Measurements from ENCODE around the gene MEPCE. TPM values are rescaled to one million over a fixed set of nuclear protein-coding genes. Genes with fewer than 3 reads are reported as not detected.
"Not testable (repeated sequence)": the region's sequence is repeated elsewhere in the genome, so short reads cannot be mapped to it uniquely, and the experiment has no call there.

The MEPCE gene
- total RNA-seq, 1 donor from 2014 or later = 22.3 TPM

- no peak for ATAC-seq
Measured at GRCh38 chr7:100434297-100435144, 4.9 kb downstream of the MEPCE start.

GRCh38 chr7:100435401-100436304 lies 6.0 kb downstream of the MEPCE start:
- peak; percentile 62 for ATAC-seq

- no peak for ATAC-seq
Measured at GRCh38 chr7:100437150-100438100, 7.8 kb downstream of the MEPCE start.

- no peak for ATAC-seq
Measured at GRCh38 chr7:100438172-100438571, 8.5 kb downstream of the MEPCE start.

GRCh38 chr7:100438731-100439130 lies 9.1 kb downstream of the MEPCE start:
- not testable (repeated sequence) for ATAC-seq

GRCh38 chr7:100439244-100439643 lies 9.6 kb downstream of the MEPCE start:
- ATAC-seq = not testable (repeated sequence)

- ATAC-seq = no peak
Measured at GRCh38 chr7:100441641-100442535, 12.3 kb downstream of the MEPCE start.

- no peak for ATAC-seq
Measured at GRCh38 chr7:100443096-100443840, 13.6 kb downstream of the MEPCE start.

- peak; percentile 63 for ATAC-seq
Measured at GRCh38 chr7:100444311-100445278, 15.0 kb downstream of the MEPCE start.

GRCh38 chr7:100446040-100446439 lies 16.4 kb downstream of the MEPCE start:
- ATAC-seq = no peak

GRCh38 chr7:100447363-100447762 lies 17.7 kb downstream of the MEPCE start:
- ATAC-seq = not testable (repeated sequence)

- ATAC-seq = no peak
Measured at GRCh38 chr7:100449190-100449795, 19.7 kb downstream of the MEPCE start.

- no peak for ATAC-seq
Measured at GRCh38 chr7:100452513-100452912, 22.9 kb downstream of the MEPCE start.

- ATAC-seq = not testable (repeated sequence)
Measured at GRCh38 chr7:100453854-100454253, 24.2 kb downstream of the MEPCE start.

GRCh38 chr7:100455206-100455605 lies 25.6 kb downstream of the MEPCE start:
- no peak for ATAC-seq

- peak; percentile 18 for ATAC-seq
Measured at GRCh38 chr7:100456562-100456961, 26.9 kb downstream of the MEPCE start.

- no peak for ATAC-seq
Measured at GRCh38 chr7:100457033-100457432, 27.4 kb downstream of the MEPCE start.

- no peak for ATAC-seq
Measured at GRCh38 chr7:100464210-100464660, 34.6 kb downstream of the MEPCE start, which contains the start of gene SPACDR. Gene SPACDR (minus strand): TSS chr7:100464260. CDS start chr7:100464025, 235 bp downstream.

Data from esophagus mucosa (tissue), 1 donor.